Activated CD4-positive, CD25-positive, alpha-beta regulatory T cell (primary cell): ENCODE measurements around the gene SLC25A26.
A peak's percentile ranks its signal among the peaks of the same experiment; 100 is the strongest.
"Not testable (repeated sequence)": the region's sequence is repeated elsewhere in the genome, so short reads cannot be mapped to it uniquely, and the experiment has no call there.

Experiments used
- DNase-seq, 4 experiments: peaks; one replicate each; lab custom pipeline; 2025; lab: John Stamatoyannopoulos, UW

Gene SLC25A26

DNA sequence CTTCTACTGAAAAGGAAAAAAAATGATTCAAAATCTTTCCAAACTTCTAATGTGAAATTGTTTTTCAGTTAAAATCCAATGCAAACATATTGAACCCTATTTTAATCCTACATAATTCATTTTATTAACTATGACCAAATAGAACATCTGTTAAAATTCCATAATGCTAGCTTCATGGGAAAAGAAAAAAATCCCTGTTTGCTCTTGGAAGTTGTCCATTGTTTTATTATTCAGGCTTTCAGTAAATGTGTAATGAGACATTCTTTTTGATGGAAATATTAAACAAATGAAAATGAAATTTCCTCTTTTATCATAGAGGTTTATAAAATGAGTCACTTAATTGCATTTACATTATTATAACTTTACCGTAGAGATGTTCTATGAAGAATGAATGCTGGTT, 49.5 kb downstream of the SLC25A26 start:
- no peak for DNase-seq

DNA sequence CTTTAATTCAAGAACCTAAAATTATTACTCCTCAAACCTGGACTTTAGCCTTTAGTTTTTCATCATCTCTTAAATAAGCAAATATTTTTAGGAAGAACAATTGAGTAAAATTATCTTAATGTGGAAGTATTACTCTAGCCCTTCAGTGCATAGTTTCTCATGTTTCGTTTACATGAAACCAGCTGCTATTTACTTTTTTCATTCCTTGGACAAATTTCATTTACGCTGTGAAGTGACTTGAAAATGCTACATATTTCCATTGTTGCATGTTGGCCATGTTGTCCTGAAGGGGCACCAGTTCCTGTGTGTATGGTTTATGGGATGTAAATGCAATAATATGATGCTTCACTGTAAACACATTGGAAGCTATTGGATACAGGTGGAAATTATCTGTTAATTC, 49.9 kb downstream of the SLC25A26 start:
- no peak for DNase-seq

GRCh38 chr3:66271231-66271630, 50.4 kb downstream of the SLC25A26 start:
- DNase-seq = no peak

DNA sequence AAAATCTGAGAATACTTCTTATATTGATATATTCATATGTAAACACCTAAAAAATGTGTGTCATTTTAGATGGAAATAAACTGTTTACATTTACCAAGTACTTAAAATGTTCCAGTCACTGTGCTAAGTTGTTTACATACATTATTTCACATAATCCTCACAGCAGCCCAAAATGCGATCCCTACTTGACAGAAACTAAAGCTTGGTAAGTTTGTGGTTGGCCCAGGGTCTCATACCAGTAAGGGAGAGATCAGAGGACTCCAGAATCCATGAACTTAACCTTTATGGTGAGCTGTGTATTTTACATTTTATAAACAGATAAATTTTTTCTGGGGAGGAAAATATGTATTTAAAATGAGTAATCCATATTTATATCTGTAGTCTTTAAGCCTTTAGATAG, 51.2 kb downstream of the SLC25A26 start:
- no peak for DNase-seq

GRCh38 chr3:66274837-66275236, 54.0 kb downstream of the SLC25A26 start:
- DNase-seq = not testable (repeated sequence)

GRCh38 chr3:66276705-66277274, 56.0 kb downstream of the SLC25A26 start:
- peak in 3 of 4 experiments; percentile 24 to 31 (median 28) for DNase-seq

GRCh38 chr3:66279168-66279567, 58.4 kb downstream of the SLC25A26 start:
- no peak for DNase-seq

- DNase-seq = no peak
Measured at GRCh38 chr3:66280304-66280703, 59.5 kb downstream of the SLC25A26 start.

- not testable (repeated sequence) for DNase-seq
Measured at GRCh38 chr3:66291922-66292321, 71.1 kb downstream of the SLC25A26 start.

- DNase-seq = no peak
Measured at GRCh38 chr3:66297260-66297873, 76.6 kb downstream of the SLC25A26 start.

DNA sequence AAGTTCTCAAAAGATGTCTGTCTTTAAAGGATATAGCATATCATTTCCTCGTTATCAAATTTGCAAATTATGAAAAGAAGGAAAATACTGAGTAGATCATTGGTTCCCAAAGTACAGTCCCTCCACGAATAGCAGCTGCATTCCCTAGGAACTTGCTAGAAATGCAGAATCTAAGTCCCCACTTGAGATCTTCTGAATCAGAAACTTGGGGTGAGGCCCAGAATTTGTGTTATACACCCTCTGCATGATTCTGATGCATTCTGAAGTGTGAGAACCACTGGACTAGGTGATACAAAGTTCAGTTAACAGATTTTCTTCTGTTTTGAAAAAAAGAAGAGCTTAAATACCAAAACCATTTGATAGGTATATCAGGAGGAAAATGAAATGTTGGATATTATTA, 77.1 kb downstream of the SLC25A26 start:
- no peak for DNase-seq

GRCh38 chr3:66298591-66298990, 77.8 kb downstream of the SLC25A26 start:
- DNase-seq = no peak

DNA sequence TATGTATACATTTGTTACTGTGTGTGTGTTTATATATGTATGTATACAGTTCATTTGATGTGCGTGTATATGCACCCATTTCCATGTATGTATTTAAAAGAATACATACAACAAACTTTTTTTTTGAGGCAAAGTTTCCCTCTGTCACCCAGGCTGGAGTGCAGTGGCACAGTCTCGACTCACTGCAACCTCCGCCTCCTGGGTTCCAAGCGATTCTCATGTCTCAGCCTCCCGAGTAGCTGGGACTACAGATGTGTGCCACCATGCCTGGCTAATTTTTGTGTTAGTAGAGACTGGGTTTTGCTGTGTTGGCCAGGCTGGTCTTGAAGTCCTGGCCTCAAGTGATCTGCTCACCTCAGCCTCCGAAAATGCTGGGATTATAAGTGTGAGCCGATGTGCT, 78.3 kb downstream of the SLC25A26 start:
- not testable (repeated sequence) for DNase-seq

DNA sequence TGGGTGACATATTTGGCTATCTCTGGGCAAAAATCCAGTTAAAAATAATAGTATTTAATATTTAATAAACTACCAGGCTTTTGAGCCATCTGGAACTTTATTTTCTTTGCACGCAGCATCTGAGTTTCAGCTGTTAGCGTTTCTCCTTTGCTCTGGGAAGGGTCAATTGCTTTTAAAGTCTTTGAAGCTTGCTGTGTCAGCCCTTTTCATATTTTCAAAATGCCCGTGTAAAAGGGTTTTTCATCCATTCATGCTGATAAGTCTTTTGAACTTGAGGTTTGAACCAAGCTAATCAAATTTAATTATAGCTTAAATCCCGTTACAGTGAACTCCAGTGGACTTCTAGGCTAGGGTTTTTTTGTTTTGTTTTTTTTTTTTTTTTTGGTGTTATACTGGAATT, 79.1 kb downstream of the SLC25A26 start:
- DNase-seq = no peak

DNA sequence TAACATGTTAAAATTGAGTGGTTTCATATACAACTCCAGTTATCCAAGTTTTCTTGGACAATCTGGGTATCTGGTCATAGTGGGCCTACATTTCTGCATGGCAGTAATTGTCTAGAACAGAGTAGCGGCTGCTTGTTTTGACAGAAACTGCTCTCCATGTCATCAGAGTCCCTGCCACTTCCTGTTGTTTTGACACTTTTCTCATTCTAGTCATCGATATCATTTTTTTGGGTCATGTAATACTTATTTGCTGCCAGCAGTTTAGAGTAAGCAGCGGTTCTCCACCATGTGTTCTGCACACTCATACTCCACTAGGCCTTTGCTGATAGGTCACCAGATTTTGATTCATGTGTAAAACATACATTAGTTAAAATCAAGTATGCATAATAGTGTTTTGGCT, 81.5 kb downstream of the SLC25A26 start:
- peak in 3 of 4 experiments; percentile 5 to 38 (median 17) for DNase-seq

DNA sequence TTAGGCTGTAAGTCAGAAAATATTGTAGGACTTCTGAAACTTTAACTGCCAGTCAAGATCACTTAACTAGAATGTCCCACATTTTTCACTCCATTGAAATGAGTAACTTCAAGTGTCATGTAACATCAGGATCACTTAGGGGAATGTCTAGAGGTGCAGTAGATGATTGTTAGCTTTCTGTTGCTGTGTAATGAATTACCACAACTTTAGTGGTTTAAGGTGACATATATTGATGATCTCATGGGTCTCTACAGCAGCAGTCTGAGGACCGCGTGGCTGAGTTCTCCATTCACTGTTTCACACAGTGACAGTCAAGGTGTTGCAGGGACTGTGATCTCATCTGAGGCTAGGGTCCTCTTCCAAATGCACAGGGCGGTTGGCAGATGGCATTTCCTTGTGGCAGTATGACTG, 82.7 kb downstream of the SLC25A26 start:
- peak in 3 of 4 experiments; percentile 5 to 23 (median 5) for DNase-seq

DNA sequence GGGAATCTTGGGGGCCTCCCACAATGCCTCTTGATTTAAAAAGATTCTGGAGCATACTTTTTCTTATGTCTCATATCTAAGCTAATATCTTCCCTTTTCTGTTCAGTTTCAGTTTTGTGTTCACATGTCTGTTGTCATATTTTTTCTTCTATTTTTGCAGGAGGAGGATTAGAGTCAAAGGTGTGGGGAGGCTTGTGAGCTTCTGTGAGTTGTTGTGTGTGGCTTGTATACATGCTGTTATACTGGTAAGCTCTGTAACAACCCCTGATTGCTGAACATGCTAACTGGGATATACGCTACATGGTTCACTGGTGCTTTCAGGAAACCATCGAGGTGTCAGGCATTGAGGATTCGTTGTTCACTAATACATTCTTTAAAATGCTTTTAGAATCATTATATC, 83.5 kb downstream of the SLC25A26 start:
- no peak for DNase-seq

- not testable (repeated sequence) for DNase-seq
Measured at GRCh38 chr3:66306086-66306485, 85.3 kb downstream of the SLC25A26 start.

- DNase-seq = not testable (repeated sequence)
Measured at GRCh38 chr3:66306991-66307390, 86.2 kb downstream of the SLC25A26 start.

- no peak for DNase-seq
Measured at GRCh38 chr3:66312039-66312438, 91.2 kb downstream of the SLC25A26 start.

GRCh38 chr3:66314455-66314854, 93.7 kb downstream of the SLC25A26 start:
- DNase-seq = no peak

DNA sequence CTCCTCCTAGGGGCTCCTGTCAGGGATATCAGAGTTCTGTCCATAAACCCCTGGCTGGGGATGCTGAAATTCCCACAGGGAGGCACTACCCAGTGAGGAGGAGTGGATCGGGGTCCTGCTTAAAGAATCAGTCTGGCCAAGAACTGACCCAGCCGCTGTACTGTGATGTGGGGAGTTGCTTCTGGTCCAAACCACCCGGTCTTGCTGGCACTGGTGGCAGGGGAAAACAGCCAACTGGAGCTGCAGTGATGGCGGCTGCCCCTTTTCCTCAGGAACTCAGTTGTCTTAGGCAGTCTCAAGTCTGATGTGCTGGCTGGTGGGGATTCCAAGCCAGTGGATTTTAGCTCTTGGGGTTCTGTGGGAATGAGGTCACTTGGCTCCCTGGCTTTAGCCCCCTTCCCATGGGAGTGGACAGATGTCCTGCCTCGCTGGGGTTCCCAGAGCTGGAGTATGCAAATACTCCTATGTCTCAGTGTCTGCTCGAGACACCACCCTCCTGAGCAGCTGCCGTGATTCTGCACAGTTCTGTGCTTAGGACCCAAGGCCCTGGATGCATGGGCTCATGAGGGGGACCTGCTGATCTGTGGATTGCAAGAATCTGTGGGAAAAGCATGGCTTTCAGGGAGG, 97.1 kb downstream of the SLC25A26 start:
- no peak for DNase-seq

DNA sequence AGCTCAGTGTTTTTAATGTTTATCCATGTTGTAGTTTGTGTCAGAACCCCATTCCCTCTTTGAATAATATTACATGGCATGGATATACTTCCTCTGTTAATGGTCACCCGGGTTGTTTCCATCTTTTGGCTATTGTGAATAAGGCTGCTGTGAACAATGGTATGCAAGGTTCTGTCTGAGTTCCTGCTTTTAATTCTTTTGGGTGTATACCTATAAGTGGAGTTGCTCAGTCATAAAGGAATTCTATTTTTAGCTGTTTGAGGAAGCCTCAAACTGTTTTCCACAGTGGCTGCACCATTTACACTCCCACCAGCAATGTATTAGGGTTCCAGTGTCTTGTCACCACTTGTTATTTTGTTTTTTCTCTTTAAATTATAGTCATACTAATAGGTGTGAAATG, 99.6 kb downstream of the SLC25A26 start:
- no peak for DNase-seq

DNA sequence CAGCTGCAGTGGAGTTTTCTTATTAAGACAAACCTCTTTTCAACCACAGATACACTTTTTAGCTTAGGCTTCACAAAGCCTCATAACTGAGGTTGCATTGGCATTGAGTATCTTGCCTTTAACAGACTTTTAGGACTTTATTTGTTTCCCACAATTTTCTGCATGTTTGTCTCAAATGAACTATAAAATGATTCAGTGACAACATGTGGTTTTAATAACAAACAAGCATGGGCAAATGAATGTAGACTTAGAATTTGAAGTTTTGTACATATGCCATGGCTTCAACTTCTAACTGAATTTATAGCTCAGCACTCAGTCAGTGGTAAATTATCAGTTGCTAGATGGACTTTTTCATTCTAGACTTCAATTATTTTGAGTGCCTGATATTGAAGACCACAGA, 101.6 kb downstream of the SLC25A26 start:
- DNase-seq = no peak
